Activated CD4-positive, alpha-beta memory T cell treated with anti-CD3 and anti-CD28 coated beads, Interleukin-2, amount 10 ng/mL, durations not matched to agents 7 days and 5 days (primary cell): ENCODE measurements around the gene ERCC6. TPM values are rescaled to one million over a fixed set of nuclear protein-coding genes. Genes with fewer than 3 reads are reported as not detected.

ENCODE experiments used
- CTCF ChIA-PET: fragments of 350-600 bp; sonication (Branson Sonifier 250); formaldehyde crosslinking; loops from one replicate; lab custom pipeline; 2021; ENCODE audit warnings: antibody characterized with exemption, inconsistent platforms; lab: Charles Lee
- POLR2A ChIA-PET: fragments of 350-600 bp; sonication (Branson Sonifier 250); formaldehyde crosslinking; loops from one replicate; lab custom pipeline; 2021; ENCODE audit warnings: antibody characterized with exemption; lab: Charles Lee
- DNase-seq: peaks from one replicate; pipeline ENCODE4 v3.0.0-alpha.2; 2020
- H3K27ac Mint-ChIP-seq: one replicate; pipeline ENCODE4 v1.8.0; 2021; ENCODE audit warnings: mild to moderate bottlenecking, mixed read lengths
- H3K27me3 Mint-ChIP-seq: one replicate; pipeline ENCODE4 v1.8.0; 2021; ENCODE audit warnings: mixed read lengths
- H3K36me3 Mint-ChIP-seq: one replicate; pipeline ENCODE4 v1.8.0; 2021; ENCODE audit warnings: low read depth, mixed read lengths
- H3K4me1 Mint-ChIP-seq: one replicate; pipeline ENCODE4 v1.8.0; 2021; ENCODE audit warnings: mixed read lengths
- H3K4me3 Mint-ChIP-seq: one replicate; pipeline ENCODE4 v1.8.0; 2021; ENCODE audit warnings: mild to moderate bottlenecking, mixed read lengths
- H3K9me3 Mint-ChIP-seq: one replicate; pipeline ENCODE4 v1.8.0; 2021; ENCODE audit warnings: mixed read lengths
- total RNA-seq, 2 experiments: library from RNA; stranded (reverse); gene quantifications; one replicate each; pipeline ENCODE4 v1.2.3, GENCODE V29; 2021

ERCC6 gene
- total RNA-seq, 2 experiments from 2014 or later = 24.9 to 29.2 TPM

DNA sequence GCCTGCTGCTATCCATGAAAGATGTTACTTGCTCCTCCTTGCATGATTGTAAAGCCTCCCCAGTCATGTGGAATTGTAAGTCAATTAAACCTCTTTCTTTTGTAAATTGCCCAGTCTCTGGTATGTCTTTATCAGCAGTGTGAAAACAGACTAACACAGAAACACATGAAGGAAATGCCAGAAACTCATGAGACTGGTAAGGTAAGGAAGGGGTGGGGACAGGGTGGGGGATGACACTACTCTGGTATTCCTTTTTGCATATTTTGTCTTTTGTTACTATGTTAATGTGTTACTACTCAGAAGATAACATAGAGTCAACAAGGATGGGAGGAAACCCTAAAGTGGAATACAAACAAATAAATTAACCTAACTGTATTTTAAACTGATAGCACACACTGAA is 73.2 kb downstream of the ERCC6 start:
- ChIA-PET CTCF (no interaction called here), POLR2A (no interaction called here)
- no peak overlapping the region for H3K4me3 Mint-ChIP-seq
- H3K9me3 Mint-ChIP-seq = peaks cover 2% of the 10 kb centered on the region
- no peaks in the 10 kb centered on the region for H3K27me3 Mint-ChIP-seq
- DNase-seq = no peak
- peaks cover 36% of the 10 kb centered on the region for H3K36me3 Mint-ChIP-seq
- H3K27ac Mint-ChIP-seq = no peak overlapping the region
- H3K4me1 Mint-ChIP-seq = no peaks in the 10 kb centered on the region

Other genes with a start within 250 kb of the ERCC6 start
- gene C10orf71, start 240.0 kb downstream of the ERCC6 start, total RNA-seq = not detected
- gene DRGX, start 143.0 kb downstream of the ERCC6 start, total RNA-seq = not detected
- not detected for gene SLC18A3, start 71.2 kb upstream of the ERCC6 start, total RNA-seq
- not detected for gene CHAT, start 74.9 kb upstream of the ERCC6 start, total RNA-seq
- gene C10orf53, start 140.5 kb upstream of the ERCC6 start, total RNA-seq = not detected
- gene OGDHL, start 223.2 kb upstream of the ERCC6 start, total RNA-seq = not detected